Thyroid gland (tissue), 4 donors: Measurements from ENCODE around the gene EXOC6.

Source experiments
- POLR2A ChIP-seq, 2 donors: fragments of 450-650 bp; IDR thresholded peaks; one replicate each; pipeline ENCODE4 v1.6.1; 2017; ENCODE audit warnings: antibody characterized with exemption in 2 of 2, mild to moderate bottlenecking in 2 of 2, moderate library complexity in 1 of 2
- TF ChIP-seq, protein P1 (sequence below), 6 experiments: fragments of 200-600 bp in 3 of 6; fragments of 450-650 bp in 3 of 6; sonication (generic) in 3 of 6; IDR thresholded peaks; one replicate each; pipeline ENCODE4 v1.5.1; 2016 to 2019; ENCODE audit warnings: antibody characterized with exemption in 6 of 6, mild to moderate bottlenecking in 2 of 6, inconsistent platforms in 1 of 6, moderate library complexity in 1 of 6

DNA sequence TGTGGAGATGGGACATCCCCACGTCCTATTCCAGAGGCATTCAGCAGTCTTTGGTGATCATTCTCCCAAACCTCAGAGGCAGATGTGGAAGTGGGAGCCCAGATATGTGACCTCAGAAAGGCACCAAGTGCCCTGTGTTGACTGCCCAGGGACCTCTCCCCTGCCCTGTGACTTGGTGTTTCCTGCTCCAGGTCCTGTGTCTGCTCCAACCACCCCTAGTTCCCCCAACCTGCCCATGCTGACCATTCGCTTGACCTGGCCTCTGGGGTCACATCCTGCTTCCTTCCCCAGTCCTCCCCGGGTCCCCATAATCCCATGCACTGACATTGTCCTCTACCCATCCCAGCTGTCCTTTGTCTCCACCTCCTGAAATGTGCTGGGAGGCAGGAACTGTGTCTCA, 233.0 kb downstream of the EXOC6 start:
- TF ChIP-seq, protein P1, sequence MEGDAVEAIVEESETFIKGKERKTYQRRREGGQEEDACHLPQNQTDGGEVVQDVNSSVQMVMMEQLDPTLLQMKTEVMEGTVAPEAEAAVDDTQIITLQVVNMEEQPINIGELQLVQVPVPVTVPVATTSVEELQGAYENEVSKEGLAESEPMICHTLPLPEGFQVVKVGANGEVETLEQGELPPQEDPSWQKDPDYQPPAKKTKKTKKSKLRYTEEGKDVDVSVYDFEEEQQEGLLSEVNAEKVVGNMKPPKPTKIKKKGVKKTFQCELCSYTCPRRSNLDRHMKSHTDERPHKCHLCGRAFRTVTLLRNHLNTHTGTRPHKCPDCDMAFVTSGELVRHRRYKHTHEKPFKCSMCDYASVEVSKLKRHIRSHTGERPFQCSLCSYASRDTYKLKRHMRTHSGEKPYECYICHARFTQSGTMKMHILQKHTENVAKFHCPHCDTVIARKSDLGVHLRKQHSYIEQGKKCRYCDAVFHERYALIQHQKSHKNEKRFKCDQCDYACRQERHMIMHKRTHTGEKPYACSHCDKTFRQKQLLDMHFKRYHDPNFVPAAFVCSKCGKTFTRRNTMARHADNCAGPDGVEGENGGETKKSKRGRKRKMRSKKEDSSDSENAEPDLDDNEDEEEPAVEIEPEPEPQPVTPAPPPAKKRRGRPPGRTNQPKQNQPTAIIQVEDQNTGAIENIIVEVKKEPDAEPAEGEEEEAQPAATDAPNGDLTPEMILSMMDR (IDR thresholded peaks at IDR 0.05): no peak
- TF ChIP-seq POLR2A (IDR thresholded peaks at IDR 0.05): no peak
